Activated CD4-positive, alpha-beta memory T cell treated with anti-CD3 and anti-CD28 coated beads for 36 hours (primary cell): ENCODE measurements around the gene NAXE. TPM values are rescaled to one million over a fixed set of nuclear protein-coding genes. Genes with fewer than 3 reads are reported as not detected.
"Not testable (repeated sequence)": the region's sequence is repeated elsewhere in the genome, so short reads cannot be mapped to it uniquely, and the experiment has no call there.

ENCODE experiments used
- CTCF ChIA-PET: fragments of 350-600 bp; sonication (Branson Sonifier 250); formaldehyde crosslinking; loops from one replicate; lab custom pipeline; 2021; ENCODE audit warnings: antibody characterized with exemption, inconsistent platforms; lab: Charles Lee
- POLR2A ChIA-PET: fragments of 350-600 bp; sonication (Branson Sonifier 250); formaldehyde crosslinking; loops from one replicate; lab custom pipeline; 2021; ENCODE audit warnings: antibody characterized with exemption; lab: Charles Lee
- DNase-seq: peaks from one replicate; pipeline ENCODE4 v3.0.0-alpha.2; 2020
- H3K27ac Mint-ChIP-seq: one replicate; pipeline ENCODE4 v1.8.0; 2021; ENCODE audit warnings: mixed read lengths
- H3K27me3 Mint-ChIP-seq: one replicate; pipeline ENCODE4 v1.8.0; 2021; ENCODE audit warnings: mixed read lengths
- H3K36me3 Mint-ChIP-seq: one replicate; pipeline ENCODE4 v1.8.0; 2021; ENCODE audit warnings: mixed read lengths
- H3K4me1 Mint-ChIP-seq: one replicate; pipeline ENCODE4 v1.8.0; 2021; ENCODE audit warnings: low read depth, mixed read lengths
- H3K4me3 Mint-ChIP-seq: one replicate; pipeline ENCODE4 v1.8.0; 2021; ENCODE audit warnings: mild to moderate bottlenecking, mixed read lengths
- H3K9me3 Mint-ChIP-seq: one replicate; pipeline ENCODE4 v1.8.0; 2021; ENCODE audit warnings: mixed read lengths
- intact Hi-C: fragments of 100-400 bp; cut with micrococcal nuclease; formaldehyde crosslinking; loops from one replicate; pipeline ENCODE4 v1.15.1; 2023
- total RNA-seq, 2 experiments: library from RNA; stranded (reverse); gene quantifications; one replicate each; pipeline ENCODE4 v1.2.3, GENCODE V29; 2021

The NAXE gene
- total RNA-seq, 2 experiments from 2014 or later: 73.6 to 76.7 TPM

GRCh38 chr1:156552937-156553336 is 38.6 kb upstream of the NAXE start:
- CTCF ChIA-PET, POLR2A ChIA-PET, H3K27me3 Mint-ChIP-seq, H3K4me1 Mint-ChIP-seq, H3K4me3 Mint-ChIP-seq, intact Hi-C loops, H3K36me3 Mint-ChIP-seq, H3K9me3 Mint-ChIP-seq, DNase-seq, H3K27ac Mint-ChIP-seq: not testable (repeated sequence)

- CTCF ChIA-PET: no interaction called here
- H3K9me3 Mint-ChIP-seq: no peaks in the 10 kb centered on the region
- H3K4me1 Mint-ChIP-seq: peaks cover 2% of the 10 kb centered on the region
- H3K36me3 Mint-ChIP-seq: no peaks in the 10 kb centered on the region
- intact Hi-C loops: no loop called here
- POLR2A ChIA-PET: no interaction called here
- H3K27ac Mint-ChIP-seq: no peak overlapping the region
- no peaks in the 10 kb centered on the region for H3K27me3 Mint-ChIP-seq
- no peak for DNase-seq
- no peak overlapping the region for H3K4me3 Mint-ChIP-seq
Measured at GRCh38 chr1:156553860-156554485, 37.6 kb upstream of the NAXE start.

- peaks cover 2% of the 10 kb centered on the region for H3K4me1 Mint-ChIP-seq
- H3K27ac Mint-ChIP-seq: no peak overlapping the region
- no peaks in the 10 kb centered on the region for H3K27me3 Mint-ChIP-seq
- no peaks in the 10 kb centered on the region for H3K36me3 Mint-ChIP-seq
- DNase-seq: no peak
- intact Hi-C loops: no loop called here
- no peak overlapping the region for H3K4me3 Mint-ChIP-seq
- ChIA-PET CTCF (interaction anchor here (1.0 to 2.3 kb wide), 2 partner anchors 69 to 74 kb away, joined by 3 to 11 read pairs; no protein-coding TSS in a partner anchor), POLR2A (no interaction called here)
- no peaks in the 10 kb centered on the region for H3K9me3 Mint-ChIP-seq
Measured at GRCh38 chr1:156554971-156555370, 36.6 kb upstream of the NAXE start.

- H3K4me3 Mint-ChIP-seq: no peak overlapping the region
- intact Hi-C loops: no loop called here
- no peak overlapping the region for H3K27ac Mint-ChIP-seq
- no peak for DNase-seq
- H3K27me3 Mint-ChIP-seq: no peaks in the 10 kb centered on the region
- CTCF ChIA-PET: interaction anchor here (0.7 to 2.3 kb wide), 2 partner anchors 75 to 539 kb away, joined by 3 to 11 read pairs; no protein-coding TSS in a partner anchor
- no peaks in the 10 kb centered on the region for H3K9me3 Mint-ChIP-seq
- POLR2A ChIA-PET: no interaction called here
- peaks cover 2% of the 10 kb centered on the region for H3K4me1 Mint-ChIP-seq
- no peaks in the 10 kb centered on the region for H3K36me3 Mint-ChIP-seq
Measured at GRCh38 chr1:156555715-156556114, 35.9 kb upstream of the NAXE start.

- H3K36me3 Mint-ChIP-seq: no peaks in the 10 kb centered on the region
- H3K4me1 Mint-ChIP-seq: peaks cover 2% of the 10 kb centered on the region
- ChIA-PET POLR2A (no interaction called here), CTCF (interaction anchor here (2.3 kb wide), 1 partner anchor 76 kb away, joined by 11 read pairs; no protein-coding TSS in a partner anchor)
- intact Hi-C loops: no loop called here
- no peak overlapping the region for H3K4me3 Mint-ChIP-seq
- no peak overlapping the region for H3K27ac Mint-ChIP-seq
- no peak for DNase-seq
- H3K27me3 Mint-ChIP-seq: no peaks in the 10 kb centered on the region
- no peaks in the 10 kb centered on the region for H3K9me3 Mint-ChIP-seq
Measured at GRCh38 chr1:156556354-156556753, 35.2 kb upstream of the NAXE start.

- Mint-ChIP-seq H3K4me3 (no peak overlapping the region), H3K4me1 (no peaks in the 10 kb centered on the region), H3K27ac (no peak overlapping the region), H3K9me3 (no peaks in the 10 kb centered on the region), H3K36me3 (peaks cover 2% of the 10 kb centered on the region), H3K27me3 (no peaks in the 10 kb centered on the region)
- CTCF ChIA-PET: interaction anchor here (1.4 kb wide), 1 partner anchor 113 kb away, joined by 4 read pairs; no protein-coding TSS in a partner anchor
- DNase-seq: no peak
- intact Hi-C loops: no loop called here
- POLR2A ChIA-PET: no interaction called here
Measured at GRCh38 chr1:156559086-156559796, 32.3 kb upstream of the NAXE start.

GRCh38 chr1:156559797-156560385 is 31.7 kb upstream of the NAXE start:
- Mint-ChIP-seq H3K27ac (no peak overlapping the region), H3K36me3 (peaks cover 2% of the 10 kb centered on the region), H3K4me1 (no peaks in the 10 kb centered on the region), H3K27me3 (no peaks in the 10 kb centered on the region), H3K4me3 (no peak overlapping the region), H3K9me3 (no peaks in the 10 kb centered on the region)
- DNase-seq: no peak
- ChIA-PET CTCF (interaction anchor here (1.4 kb wide), 1 partner anchor 114 kb away, joined by 4 read pairs; no protein-coding TSS in a partner anchor), POLR2A (no interaction called here)
- intact Hi-C loops: no loop called here

GRCh38 chr1:156560585-156561163 is 30.9 kb upstream of the NAXE start:
- Mint-ChIP-seq H3K4me3 (no peak overlapping the region), H3K27ac (no peak overlapping the region), H3K27me3 (no peaks in the 10 kb centered on the region), H3K36me3 (peaks cover 2% of the 10 kb centered on the region), H3K9me3 (no peaks in the 10 kb centered on the region), H3K4me1 (no peaks in the 10 kb centered on the region)
- intact Hi-C loops: no loop called here
- CTCF ChIA-PET: no interaction called here
- no peak for DNase-seq
- POLR2A ChIA-PET: no interaction called here

- H3K27ac Mint-ChIP-seq: no peak overlapping the region
- POLR2A ChIA-PET: no interaction called here
Measured at GRCh38 chr1:156565519-156565918, 26.1 kb upstream of the NAXE start.

GRCh38 chr1:156566436-156566835 is 25.1 kb upstream of the NAXE start:
- ChIA-PET POLR2A (no interaction called here), CTCF (interaction anchor here (0.6 to 0.9 kb wide), 2 partner anchors 41 to 42 kb away, joined by 3 read pairs; no protein-coding TSS in a partner anchor)
- intact Hi-C loops: no loop called here
- Mint-ChIP-seq H3K4me1 (peaks cover 5% of the 10 kb centered on the region), H3K27me3 (peaks cover 8% of the 10 kb centered on the region), H3K9me3 (no peaks in the 10 kb centered on the region), H3K4me3 (no peak overlapping the region), H3K27ac (no peak overlapping the region), H3K36me3 (peaks cover 2% of the 10 kb centered on the region)
- DNase-seq: no peak

More at GRCh38 chr1:156565519-156565918, 26.1 kb upstream of the NAXE start:
- H3K36me3 Mint-ChIP-seq: peaks cover 2% of the 10 kb centered on the region
- H3K9me3 Mint-ChIP-seq: no peaks in the 10 kb centered on the region
- no peak for DNase-seq
- no peak overlapping the region for H3K4me3 Mint-ChIP-seq
- CTCF ChIA-PET: no interaction called here
- H3K4me1 Mint-ChIP-seq: no peaks in the 10 kb centered on the region
- intact Hi-C loops: loop anchor here (2.0 kb wide), 1 partner anchor 25 kb away; no protein-coding TSS in a partner anchor
- no peaks in the 10 kb centered on the region for H3K27me3 Mint-ChIP-seq

GRCh38 chr1:156571261-156571852 is 20.2 kb upstream of the NAXE start:
- H3K9me3 Mint-ChIP-seq: no peaks in the 10 kb centered on the region
- CTCF ChIA-PET: interaction anchor here (0.6 to 2.0 kb wide), 10 partner anchors 11 to 243 kb away, joined by 3 to 7 read pairs (median 3); no protein-coding TSS in a partner anchor
- POLR2A ChIA-PET: interaction anchor here (0.6 to 1.1 kb wide), 5 partner anchors 20 to 96 kb away, joined by 3 to 5 read pairs (median 3); partner anchors contain the start of genes MEF2D and NAXE
- H3K27ac Mint-ChIP-seq: no peak overlapping the region
- H3K4me3 Mint-ChIP-seq: peak overlapping the region; percentile 95
- H3K27me3 Mint-ChIP-seq: peaks cover 25% of the 10 kb centered on the region
- peaks cover 18% of the 10 kb centered on the region for H3K4me1 Mint-ChIP-seq
- peaks cover 2% of the 10 kb centered on the region for H3K36me3 Mint-ChIP-seq
- no peak for DNase-seq
- intact Hi-C loops: loop anchor here (5.0 kb wide), 1 partner anchor 69 kb away; the partner anchor contains the start of gene MEF2D
